Measurements from ENCODE around the gene BTBD9.

DNA sequence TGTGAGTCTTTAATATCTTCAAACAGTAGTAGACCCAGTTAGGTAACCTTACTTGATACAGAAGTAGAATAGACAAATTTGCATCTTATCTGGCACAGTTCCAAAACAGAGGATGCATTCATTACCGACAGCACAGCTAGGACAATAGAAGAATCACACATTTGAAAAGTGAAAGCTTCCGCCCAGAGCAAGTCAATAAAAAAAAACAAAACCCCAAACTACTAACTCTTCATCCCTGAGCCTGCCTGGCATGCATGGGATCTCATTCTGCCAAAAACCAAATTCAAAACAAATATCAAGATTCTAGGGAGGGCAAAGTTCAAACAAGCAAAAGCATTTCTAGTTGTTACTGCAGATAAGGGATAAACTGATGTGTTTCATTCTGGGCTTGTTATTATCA is 235.4 kb downstream of the BTBD9 start:
- TF ChIP-seq EZH2 (IDR thresholded peaks at IDR 0.05): no peak
- no peak for TF ChIP-seq POLR2AphosphoS5 (IDR thresholded peaks at IDR 0.05; ENCODE audit: borderline replicate concordance, low read depth, low read length)
